ENCODE data around the gene CISD2.
"Not testable (repeated sequence)": the region's sequence is repeated elsewhere in the genome, so short reads cannot be mapped to it uniquely, and the experiment has no call there.

CISD2 gene, protein sequence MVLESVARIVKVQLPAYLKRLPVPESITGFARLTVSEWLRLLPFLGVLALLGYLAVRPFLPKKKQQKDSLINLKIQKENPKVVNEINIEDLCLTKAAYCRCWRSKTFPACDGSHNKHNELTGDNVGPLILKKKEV

DNA sequence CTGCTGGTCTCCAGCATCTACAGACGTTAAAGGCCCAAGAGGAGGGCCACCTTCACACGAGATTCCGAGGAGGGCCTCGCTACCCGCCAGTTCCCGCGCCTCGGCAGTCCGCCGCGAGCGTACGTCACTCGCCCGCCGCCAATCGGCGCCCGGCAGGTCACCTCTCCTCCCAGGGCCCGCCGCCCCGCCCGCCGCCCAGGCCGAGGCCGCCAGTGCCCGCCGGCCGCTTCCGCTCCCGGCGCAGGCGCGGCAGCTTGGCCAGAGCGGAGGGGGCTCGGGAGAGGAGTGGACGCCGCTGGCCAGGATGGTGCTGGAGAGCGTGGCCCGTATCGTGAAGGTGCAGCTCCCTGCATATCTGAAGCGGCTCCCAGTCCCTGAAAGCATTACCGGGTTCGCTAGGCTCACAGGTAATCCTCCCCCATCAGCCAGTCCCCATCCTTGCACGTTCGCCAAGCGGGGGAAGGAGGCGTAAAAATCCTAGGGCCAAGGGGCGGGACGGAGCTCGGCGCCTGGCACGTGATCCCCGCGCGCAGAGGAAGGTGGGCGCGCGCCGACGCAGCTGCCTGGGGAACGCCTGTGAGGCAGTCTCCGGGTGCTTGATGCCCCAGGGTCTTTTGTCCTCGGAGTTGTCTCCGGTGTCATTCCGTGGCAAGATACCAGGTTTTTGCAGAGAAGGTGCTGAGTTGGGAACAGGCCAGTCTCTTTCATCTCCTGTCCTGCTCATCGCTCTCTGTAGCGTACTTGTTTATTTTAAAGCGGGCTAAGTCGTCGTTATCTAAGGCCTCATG, at the start of gene CISD2:
Gene CISD2, plus strand, starts transcription at position 212 of the 788 bp plus-strand sequence. Its CDS starts 93 bp downstream, at position 305.
- in situ Hi-C loops (cut with MboI; ENCODE audit: low pct_unique_long_range_greater_than_20kb, low sequenced_read_pairs), result no loop called here

DNA sequence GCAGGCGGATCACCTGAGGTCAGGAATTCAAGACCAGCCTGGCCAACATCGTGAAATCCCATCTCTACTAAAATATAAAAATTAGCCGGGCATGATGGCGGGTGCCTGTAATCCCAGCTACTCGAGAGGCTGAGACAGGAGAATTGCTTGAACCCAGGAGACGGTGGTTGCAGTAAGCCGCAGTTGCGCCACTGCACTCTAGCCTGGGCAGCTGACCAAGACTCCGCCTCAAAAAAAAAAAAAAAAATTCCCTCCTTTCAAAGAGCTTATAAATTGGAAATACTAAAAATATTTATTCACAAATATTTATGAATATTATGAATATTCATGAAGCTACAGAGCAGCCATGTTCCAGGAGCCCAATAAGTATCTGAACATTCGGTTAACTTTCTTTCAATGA, 49.7 kb upstream of the CISD2 start:
- DNase-seq; in situ Hi-C loops (cut with MboI; ENCODE audit: low pct_unique_long_range_greater_than_20kb, low sequenced_read_pairs): not testable (repeated sequence)

More for the DNA sequence above, at the start of gene CISD2:
- peak; percentile 97 for DNase-seq

DNA sequence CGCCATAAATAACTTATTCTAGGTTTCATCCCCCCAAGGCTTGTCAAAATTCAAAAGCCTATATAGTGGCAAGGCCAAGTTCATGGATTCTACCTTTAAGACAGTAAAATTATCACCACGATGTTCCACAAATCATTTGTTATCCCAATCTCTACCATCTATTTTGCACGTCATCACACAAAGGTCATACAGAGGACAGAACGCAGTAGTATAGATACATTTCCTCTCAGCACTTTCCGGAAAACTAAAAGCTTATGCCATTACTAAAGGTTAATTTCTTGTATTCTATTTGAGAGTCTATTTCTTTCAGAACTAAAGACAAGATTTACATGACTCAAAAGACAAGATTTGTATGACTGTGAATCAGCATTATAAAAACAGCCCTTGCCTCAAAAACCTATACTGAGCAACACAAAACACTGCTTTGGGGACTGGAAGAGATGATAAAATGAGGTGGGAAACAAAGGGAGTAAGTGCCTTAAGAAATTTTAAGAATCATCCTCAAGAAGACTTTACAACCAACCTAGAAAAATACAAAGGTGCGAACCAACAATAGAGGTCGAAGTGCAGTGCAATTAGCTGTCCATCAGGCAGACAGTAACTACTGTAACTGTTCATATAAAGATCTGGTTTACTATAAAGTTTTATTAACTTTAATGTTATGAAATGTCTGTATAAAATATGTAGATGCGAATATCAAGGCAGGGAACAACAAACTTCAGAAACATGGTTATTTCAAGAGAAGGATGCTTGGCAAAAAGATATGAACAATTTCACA, 49.0 kb upstream of the CISD2 start:
- in situ Hi-C loops (cut with MboI; ENCODE audit: low pct_unique_long_range_greater_than_20kb, low sequenced_read_pairs), result no loop called here
- no peak for DNase-seq

DNA sequence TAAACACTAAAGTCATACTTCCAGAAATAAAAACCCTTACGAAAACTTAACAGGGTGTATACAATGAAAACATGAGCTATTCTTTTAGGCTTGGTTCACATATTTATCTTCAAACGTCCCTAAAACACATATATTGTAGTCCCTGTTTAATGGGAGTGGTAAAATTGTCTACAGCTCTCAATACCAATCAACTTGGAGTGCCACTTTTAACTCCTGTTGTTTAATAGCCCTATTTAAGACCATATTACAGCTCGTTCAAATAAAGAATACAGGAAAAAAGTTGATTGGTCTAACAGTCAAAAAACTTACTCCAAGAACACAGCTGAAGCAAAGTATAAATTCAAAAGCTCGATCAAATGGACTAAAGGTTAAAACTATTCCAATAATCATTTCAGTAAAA, 45.3 kb upstream of the CISD2 start:
- in situ Hi-C loops (cut with MboI; ENCODE audit: low pct_unique_long_range_greater_than_20kb, low sequenced_read_pairs), result no loop called here
- no peak for DNase-seq

DNA sequence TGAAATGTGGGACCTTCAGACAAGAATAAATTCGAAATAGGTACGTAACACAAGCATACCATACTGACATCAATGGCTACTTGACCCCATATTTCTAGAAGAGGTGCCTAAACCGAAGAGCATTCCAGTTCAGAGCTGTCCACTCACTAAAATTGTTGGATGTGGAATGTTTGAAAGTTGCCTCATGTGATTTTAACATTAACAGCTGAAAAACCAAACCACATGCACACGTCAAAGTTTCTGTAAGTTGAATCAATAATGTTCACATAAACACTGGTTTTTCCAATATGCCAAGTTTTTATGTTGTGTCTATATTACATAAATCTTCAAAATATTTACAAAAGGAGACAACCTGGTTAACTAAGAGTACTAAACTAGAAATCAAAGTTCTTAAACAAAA, 44.9 kb upstream of the CISD2 start:
- DNase-seq, result no peak
- in situ Hi-C loops (cut with MboI; ENCODE audit: low pct_unique_long_range_greater_than_20kb, low sequenced_read_pairs), result no loop called here

DNA sequence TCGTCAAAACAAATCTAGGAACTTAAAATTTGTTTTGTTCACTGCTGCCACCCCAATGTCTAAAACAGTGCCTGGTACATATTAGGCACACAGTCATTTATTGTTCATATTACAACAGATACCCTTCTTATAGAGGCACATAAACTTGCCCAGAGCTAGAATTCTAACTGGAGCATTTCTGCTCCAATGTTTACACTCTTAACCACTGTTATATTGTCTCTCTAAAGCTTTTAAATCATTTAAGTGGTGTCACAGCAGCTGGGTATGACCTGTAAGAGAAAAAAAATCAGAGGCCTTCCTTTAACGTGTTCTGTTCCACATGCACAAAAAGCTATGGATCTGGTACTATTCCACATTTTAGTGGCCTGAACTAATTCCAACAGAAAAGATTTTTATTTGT, 44.4 kb upstream of the CISD2 start:
- DNase-seq, result no peak
- in situ Hi-C loops (cut with MboI; ENCODE audit: low pct_unique_long_range_greater_than_20kb, low sequenced_read_pairs), result no loop called here

DNA sequence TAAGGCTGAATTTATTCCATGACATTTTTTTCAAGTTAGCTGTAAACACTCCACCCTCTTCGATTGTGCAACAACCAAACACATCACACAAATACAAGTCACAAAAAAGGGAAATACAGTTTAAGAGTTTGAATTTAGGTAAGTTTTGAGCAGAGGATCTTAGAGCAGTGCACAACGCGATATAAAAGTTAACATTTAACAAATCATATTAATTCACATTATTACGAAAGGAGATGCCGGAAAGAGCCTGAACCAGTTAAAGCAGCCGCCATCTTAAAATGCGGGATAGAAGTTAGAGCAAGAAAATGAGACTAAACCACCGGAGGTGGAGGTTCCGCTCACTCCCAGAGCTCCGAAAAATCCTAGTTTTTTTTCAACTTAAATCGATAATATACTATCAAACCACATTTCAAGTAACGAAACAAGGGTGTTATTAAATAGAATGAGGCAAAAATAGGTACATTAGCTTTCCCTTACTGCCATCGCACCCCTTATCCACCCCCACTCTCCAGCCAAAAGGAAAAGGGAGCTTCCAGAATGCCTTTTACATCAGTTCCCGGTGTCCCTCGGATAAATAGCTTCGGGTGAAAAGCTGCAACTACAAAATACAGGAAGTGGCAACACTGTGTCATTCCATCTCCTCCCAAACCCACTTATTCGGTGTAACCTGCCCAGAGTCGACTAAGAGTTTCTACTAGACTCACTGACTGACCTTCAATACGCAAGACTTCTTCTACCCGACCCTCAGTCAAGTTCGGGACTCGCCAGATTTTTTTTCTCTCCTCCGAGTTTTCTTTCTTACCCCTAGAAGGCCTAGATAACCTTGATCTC, 43.3 kb upstream of the CISD2 start:
- in situ Hi-C loops (cut with MboI; ENCODE audit: low pct_unique_long_range_greater_than_20kb, low sequenced_read_pairs), result no loop called here

DNA sequence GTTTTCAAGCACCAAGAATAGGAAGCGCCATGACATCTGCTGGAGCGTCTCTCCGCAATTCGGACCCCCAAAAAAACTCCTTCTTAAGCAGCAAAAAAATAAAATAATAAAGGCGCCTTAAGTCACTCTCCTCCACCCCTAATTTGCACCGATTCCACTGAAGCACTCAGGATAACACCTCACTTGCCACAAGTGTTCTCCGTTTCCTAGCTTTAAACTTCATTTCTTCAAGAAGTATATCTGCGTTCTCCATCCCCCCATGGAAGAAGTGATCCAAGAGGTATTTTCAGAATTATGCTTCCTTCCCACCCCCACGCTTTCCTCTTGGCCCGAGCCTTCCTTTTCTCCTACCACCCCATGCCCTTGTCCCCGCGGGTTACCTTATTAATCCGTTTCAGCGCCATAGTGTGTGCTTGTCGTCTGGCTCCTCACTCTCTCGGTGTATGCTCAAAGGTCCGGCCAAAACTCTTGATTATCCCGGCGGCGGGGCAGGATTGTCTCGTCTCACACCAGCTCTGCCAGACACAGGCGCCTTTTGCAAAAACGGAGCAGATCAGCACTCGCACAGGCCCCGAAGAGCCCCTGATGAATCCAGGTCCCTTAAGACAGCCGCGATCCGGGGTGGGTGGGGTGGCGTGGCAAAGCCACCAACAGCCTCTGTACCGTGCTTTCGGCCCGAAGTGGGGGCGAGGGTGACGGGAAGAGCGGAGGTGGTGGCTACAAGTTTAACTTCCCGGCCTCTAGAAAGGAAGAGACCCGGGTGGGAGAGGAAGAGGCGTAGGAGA, 42.5 kb upstream of the CISD2 start:
- in situ Hi-C loops (cut with MboI; ENCODE audit: low pct_unique_long_range_greater_than_20kb, low sequenced_read_pairs), result no loop called here
- DNase-seq, result peak; percentile 26

More for the DNA sequence above, 43.3 kb upstream of the CISD2 start:
- peak; percentile 83 for DNase-seq

DNA sequence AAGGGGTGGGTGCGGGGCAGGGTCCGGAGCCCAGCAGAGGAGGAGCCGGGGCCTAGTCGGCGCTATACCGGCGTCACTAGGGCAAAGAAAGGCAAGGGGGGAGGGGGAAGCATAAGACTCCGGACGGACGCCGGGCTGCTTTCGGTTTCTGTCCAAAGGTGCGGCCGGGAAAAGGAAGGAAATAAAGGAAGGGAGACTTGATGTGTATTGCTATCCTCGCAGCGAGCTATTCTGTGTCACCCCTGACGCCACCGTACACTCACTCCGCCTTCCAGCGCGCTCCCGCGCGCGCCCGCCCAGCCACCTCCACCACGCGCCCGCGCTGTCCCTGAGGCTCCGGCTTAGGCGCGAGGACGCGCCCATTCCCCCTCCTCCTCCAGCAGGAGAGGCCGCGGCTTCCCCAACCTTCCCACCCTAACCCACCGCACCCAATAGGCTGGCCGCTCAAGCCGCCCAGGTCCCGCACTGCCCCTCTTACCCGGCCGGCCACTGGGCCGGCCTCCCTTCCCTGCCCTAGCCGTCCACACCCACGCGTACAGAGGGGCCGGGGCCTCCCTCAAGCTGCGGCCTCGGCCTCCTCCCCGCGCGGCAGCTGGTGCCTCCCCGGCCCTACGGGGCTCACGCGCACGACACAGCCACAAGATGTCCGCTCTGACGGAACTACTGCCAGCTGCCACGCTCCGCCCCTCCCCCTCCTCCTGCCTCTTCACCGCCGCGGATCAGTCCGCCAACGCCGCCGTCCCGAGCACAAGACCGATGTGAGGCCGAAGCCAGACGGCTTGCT, 41.7 kb upstream of the CISD2 start, which contains the start of gene UBE2D3:
Gene UBE2D3, minus strand, starts transcription at position 662 of the 784 bp plus-strand sequence. CDS start 1,043 bp downstream, outside the sequence.
- DNase-seq, result peak; percentile 95
- in situ Hi-C loops (cut with MboI; ENCODE audit: low pct_unique_long_range_greater_than_20kb, low sequenced_read_pairs), result no loop called here

DNA sequence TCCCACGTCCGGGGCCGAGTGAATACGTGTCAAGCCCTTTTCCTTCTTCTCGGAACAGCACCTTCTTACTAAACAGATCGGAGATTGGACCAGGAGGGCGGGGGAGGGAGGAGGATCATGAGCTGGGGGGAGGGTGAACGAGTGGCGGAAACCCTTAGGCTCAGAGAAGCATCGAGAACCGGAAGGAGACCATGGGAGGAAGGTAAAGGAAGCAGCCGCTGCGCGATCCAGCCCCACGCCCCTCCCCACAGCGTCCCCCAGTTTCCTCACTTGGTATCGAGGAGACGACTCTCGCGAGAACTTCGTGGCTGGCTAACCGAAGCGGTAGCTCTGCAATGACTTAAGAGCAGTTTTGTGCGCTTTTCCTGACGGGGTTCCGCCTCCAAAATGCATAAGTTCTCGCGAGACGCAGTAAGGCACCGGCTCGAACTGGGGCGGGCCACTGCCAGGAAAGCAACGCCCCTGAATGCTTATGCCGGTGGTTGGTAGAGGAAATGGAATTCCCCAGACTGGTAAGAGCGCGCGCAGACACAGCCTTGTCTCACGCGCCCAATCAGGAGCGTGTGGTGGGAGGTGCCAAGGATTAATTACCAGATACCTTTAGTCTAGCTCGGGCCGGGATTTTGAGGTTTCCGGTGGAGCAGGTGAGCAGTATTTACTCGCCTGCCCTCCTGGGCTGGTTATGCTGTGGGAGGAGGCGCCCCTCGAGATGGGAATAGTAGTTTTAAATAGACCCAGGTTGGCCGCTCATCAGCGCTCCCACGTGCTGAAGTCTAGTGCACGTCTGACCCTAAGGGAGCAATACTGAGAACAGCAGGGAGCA, 40.9 kb upstream of the CISD2 start:
- DNase-seq, result peak; percentile 99
- in situ Hi-C loops (cut with MboI; ENCODE audit: low pct_unique_long_range_greater_than_20kb, low sequenced_read_pairs), result no loop called here

DNA sequence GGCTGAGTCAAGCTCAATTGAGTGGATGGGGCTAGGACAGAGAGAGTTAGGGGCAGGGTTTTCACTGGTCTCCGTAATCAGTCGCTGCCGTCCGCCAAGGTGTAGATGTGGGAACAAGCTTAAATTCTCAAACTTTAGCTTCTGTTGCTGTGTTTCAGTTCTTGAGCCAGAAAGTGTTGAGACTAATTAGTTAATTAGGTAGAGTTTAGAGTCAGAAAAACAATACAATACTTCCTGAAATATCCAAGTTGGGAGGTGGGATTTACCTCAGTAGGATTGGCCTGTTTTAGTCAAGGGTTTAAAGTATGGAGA, 40.3 kb upstream of the CISD2 start:
- no peak for DNase-seq
- in situ Hi-C loops (cut with MboI; ENCODE audit: low pct_unique_long_range_greater_than_20kb, low sequenced_read_pairs), result no loop called here

DNA sequence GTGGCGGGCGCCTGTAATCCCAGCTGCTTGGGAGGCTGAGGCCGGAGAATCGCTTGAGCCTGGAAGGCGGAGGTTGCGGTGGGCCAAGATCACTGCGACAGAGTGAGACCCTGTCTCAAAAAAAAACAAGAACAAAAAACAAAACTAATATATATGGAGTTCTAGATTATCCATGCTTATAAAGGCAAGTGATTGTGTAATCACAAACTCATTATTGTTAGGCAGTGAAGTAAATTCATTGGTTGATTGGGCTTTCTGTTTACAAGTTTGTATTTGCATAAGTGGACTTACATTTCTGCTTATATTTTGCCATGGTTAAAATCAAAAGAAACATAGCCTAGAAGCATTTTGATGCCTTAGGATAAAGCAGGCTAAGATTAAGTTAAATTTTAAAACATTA, 39.0 kb upstream of the CISD2 start:
- DNase-seq, result no peak
- in situ Hi-C loops (cut with MboI; ENCODE audit: low pct_unique_long_range_greater_than_20kb, low sequenced_read_pairs), result no loop called here

DNA sequence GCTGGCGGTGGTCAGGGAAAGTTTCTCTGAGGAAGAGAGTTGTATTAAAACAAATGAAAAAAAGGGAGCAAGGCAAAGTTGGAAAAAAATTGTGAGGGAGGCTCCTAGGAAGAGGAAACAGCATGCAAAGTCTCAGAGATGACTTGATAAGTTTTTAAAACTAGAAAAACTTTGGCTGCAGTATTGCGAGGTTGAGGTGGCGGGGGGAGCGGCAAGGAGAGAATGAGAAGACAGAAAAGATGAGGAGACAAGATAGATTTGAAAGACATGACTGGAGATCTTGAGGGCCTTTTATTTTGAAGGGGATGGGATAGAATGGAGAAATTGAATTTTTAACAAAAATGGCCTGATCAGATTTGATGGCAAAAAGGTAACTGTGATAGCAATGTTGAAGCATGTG, 36.7 kb upstream of the CISD2 start:
- no peak for DNase-seq
- in situ Hi-C loops (cut with MboI; ENCODE audit: low pct_unique_long_range_greater_than_20kb, low sequenced_read_pairs), result no loop called here

DNA sequence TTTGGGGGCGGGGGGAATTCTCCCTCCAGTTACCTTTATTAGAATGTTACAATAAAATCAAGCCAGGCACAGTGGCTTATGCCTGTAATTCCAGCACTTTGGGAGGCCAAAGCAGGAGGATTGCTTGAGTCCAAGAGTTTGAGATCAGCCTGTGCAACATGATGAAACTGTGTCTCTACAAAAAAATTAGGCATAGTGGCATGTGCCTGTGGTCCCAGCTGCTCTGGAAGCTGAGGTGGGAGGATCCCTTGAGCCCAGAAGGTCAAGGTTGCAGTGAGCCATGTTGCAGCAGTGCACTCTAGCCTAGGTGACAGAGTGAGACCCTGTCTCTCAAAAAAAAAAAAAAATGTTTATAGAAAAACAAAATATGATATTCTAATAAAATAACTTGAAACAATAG, 36.1 kb upstream of the CISD2 start:
- DNase-seq, result no peak
- in situ Hi-C loops (cut with MboI; ENCODE audit: low pct_unique_long_range_greater_than_20kb, low sequenced_read_pairs), result no loop called here

DNA sequence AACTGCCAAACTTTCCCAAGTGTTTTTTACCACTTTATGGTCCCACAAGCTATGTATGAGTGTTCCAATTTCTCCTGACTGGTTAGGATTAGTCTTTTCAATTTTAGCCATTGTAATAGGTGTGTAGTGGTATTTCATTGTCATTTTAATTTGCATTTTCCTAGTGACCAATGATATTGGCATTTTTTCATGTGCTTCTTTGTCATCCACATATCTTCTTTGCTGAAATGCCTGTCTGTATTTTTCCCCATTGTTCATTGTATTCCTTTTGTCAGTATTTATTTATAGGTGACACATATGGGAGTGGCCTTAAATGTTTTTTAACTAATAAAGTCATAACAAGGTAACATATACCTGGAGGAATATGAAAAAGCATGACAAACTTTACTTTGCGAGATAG, 32.2 kb upstream of the CISD2 start:
- DNase-seq, result no peak
- in situ Hi-C loops (cut with MboI; ENCODE audit: low pct_unique_long_range_greater_than_20kb, low sequenced_read_pairs), result no loop called here

DNA sequence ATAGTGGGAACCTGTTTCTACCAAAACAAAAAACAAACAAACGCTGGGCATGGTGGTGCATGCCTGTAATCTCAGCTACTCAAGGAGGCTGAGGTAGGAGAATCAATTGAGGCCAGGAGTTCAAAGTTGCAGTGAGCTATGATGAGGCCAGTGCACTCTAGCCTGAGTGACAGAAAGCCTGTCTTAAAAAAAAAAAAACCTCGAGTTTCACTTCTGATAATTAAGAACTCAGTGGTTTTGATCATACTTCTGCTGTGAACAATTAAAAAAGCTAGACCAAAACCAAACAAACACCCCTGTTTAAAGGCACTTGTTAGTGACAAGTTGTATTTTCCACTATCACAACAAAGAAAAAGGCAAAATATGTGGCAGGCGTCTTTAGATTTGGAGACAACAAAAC, 26.4 kb upstream of the CISD2 start:
- in situ Hi-C loops (cut with MboI; ENCODE audit: low pct_unique_long_range_greater_than_20kb, low sequenced_read_pairs), result no loop called here
- DNase-seq, result no peak

DNA sequence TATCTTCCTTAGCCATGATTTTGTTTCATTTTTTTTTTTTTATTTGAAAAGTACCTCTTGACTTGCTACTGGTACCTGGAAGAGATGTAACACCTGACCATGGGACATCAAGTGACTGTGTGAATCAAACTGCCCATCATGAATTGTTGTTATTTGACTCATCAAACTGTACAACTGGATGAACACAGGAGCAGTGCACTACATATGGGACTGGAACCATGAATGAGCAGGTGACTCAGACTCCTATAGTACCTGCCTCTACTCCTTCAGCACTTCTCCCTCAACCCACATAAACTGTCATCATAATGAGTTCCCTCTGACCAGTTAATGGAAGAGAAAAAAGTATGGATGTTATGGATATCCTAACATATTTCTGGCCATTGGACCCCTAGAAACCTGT, 25.5 kb upstream of the CISD2 start:
- DNase-seq, result no peak
- in situ Hi-C loops (cut with MboI; ENCODE audit: low pct_unique_long_range_greater_than_20kb, low sequenced_read_pairs), result no loop called here
